NB4 (cell line): ENCODE results near the gene CCND1.

Experiments
- DNase-seq: peaks from one replicate; pipeline ENCODE4 v3.0.0; 2010; ENCODE audit warnings: low read depth
- H3K4me3 ChIP-seq: one replicate; pipeline ENCODE4 v1.5.1; 2011; ENCODE audit warnings: mild to moderate bottlenecking, low read depth, low read length, moderate library complexity
- CTCF ChIP-seq: IDR thresholded peaks from one replicate; pipeline ENCODE4 v1.5.1; 2012; ENCODE audit warnings: low read depth, low read length
- MAX ChIP-seq: IDR thresholded peaks from 2 replicates; pipeline ENCODE4 v1.6.1; 2011; ENCODE audit warnings: low read depth, low read length
- MYC ChIP-seq: IDR thresholded peaks from 2 replicates; pipeline ENCODE4 v1.6.1; 2011; ENCODE audit warnings: low read depth, low read length
- POLR2A ChIP-seq: IDR thresholded peaks from 2 replicates; pipeline ENCODE4 v1.6.1; 2011; ENCODE audit warnings: mild to moderate bottlenecking; ENCODE audit not compliant: insufficient read length; ENCODE audit errors: extremely low read depth

Gene CCND1

GRCh38 chr11:69696749-69697468 is 56.0 kb downstream of the CCND1 start:
- no peak for DNase-seq
- TF ChIP-seq CTCF = no peak
- TF ChIP-seq MAX = no peak
- no peak overlapping the region for H3K4me3 ChIP-seq

- no peak for DNase-seq
- TF ChIP-seq POLR2A = no peak
- no peak overlapping the region for H3K4me3 ChIP-seq
Observed at GRCh38 chr11:69697469-69697843, 56.5 kb downstream of the CCND1 start.

GRCh38 chr11:69697861-69698260 is 56.9 kb downstream of the CCND1 start:
- no peak for TF ChIP-seq MYC
- no peak for TF ChIP-seq MAX
- TF ChIP-seq CTCF = no peak
- no peak for TF ChIP-seq POLR2A
- DNase-seq = no peak
- H3K4me3 ChIP-seq = no peak overlapping the region

GRCh38 chr11:69698362-69698761 is 57.4 kb downstream of the CCND1 start:
- H3K4me3 ChIP-seq = no peak overlapping the region
- TF ChIP-seq POLR2A (no peak), CTCF (no peak), MYC (no peak), MAX (no peak)
- DNase-seq = no peak

- no peak overlapping the region for H3K4me3 ChIP-seq
- no peak for DNase-seq
- TF ChIP-seq MAX (no peak), POLR2A (no peak), CTCF (no peak), MYC (no peak)
Observed at GRCh38 chr11:69699213-69699612, 58.3 kb downstream of the CCND1 start.

- no peak for DNase-seq
- no peak for TF ChIP-seq CTCF
- no peak for TF ChIP-seq MAX
- TF ChIP-seq POLR2A = no peak
- no peak for TF ChIP-seq MYC
- no peak overlapping the region for H3K4me3 ChIP-seq
Observed at GRCh38 chr11:69700278-69701140, 59.6 kb downstream of the CCND1 start.
